ENCODE data around the gene JAZF1.

Gene JAZF1

GRCh38 chr7:28133872-28134271, 46.7 kb downstream of the JAZF1 start:
- no peak for DNase-seq

GRCh38 chr7:28132959-28133870, 47.4 kb downstream of the JAZF1 start:
- DNase-seq = no peak

DNA sequence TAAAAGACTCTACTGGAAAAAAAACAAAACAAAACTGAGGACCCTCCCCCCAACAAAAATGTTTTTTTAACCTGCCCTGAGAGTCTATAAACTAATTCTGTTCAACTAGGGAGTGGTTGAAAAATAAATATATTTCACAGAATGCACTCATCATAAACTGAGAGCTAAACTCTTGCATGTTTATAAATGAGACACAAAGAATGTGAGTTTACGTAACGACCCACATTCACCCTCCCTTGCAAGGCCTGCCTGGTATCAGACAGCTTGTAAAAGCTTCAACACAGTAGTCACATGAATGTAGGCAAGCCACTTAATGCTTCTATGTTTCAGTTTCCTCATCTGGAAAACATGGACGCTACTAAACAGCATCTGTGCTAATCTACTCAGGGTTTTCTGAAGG, 50.3 kb downstream of the JAZF1 start:
- DNase-seq = no peak

DNA sequence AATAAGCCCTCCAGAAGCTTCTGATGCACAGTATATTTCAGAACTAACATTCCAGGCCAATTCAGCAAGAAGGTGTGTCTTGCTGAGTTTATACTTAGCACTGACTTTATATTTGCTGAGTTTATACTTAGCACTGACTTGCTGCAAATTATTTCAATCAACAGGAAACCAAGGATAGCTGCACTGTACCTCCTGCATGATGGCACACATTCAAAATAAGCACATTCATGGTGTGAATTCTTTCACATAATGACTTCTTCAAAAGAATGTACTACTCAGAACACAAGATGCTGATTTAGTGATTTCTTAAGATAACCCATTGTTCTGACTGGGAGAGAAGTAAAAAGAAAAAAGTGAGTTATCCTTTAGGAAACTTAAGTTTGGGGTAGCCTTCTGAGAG, 52.0 kb downstream of the JAZF1 start:
- DNase-seq = no peak

GRCh38 chr7:28126410-28127041, 54.1 kb downstream of the JAZF1 start:
- no peak for DNase-seq

DNA sequence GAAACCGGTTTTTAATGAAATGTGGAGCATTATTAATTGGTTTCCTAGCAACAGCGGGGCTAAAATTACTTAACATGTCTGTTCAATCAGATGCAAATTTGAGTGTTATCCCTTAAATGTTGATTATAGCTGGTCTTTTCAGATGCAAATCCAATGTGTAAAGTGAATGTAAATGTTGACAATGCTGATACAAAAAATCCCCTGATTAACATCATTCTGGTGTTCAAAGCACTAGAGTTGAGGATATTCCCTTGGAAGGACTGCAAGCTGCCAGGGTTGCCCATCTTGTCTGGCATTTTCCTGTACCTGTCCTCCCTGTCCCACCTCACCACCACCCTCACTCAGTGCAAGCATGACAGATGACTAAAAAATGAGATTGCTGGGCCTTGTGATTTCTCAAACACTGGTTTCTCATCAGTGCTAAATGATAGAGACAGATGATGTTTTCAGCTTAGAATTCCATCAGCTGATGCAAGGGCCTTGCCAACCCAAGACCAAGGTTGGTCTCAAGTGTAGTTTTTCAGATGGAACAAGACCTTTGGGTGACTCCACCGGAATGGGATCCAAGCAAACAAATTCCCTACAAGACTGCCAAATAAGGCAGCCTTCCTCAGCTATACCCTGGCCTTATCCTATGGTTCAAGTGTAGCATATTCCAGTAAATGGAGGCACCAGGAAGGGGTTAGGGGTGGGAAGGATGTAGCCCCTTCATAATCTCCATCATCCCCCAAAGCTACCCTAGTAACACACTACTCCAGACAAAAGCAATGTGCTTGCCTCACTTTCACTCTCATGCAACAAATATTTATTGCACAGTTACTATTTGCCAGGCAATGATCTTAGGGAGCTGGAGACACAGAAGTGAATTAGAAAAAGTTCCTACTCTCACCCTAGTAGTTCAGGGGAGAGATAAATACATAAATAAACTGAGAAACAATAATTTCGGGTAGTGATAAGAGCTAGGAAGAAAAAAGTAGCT, 54.9 kb downstream of the JAZF1 start:
- DNase-seq = no peak

GRCh38 chr7:28124413-28124812, 56.2 kb downstream of the JAZF1 start:
- no peak for DNase-seq

GRCh38 chr7:28123752-28124151, 56.8 kb downstream of the JAZF1 start:
- no peak for DNase-seq

- no peak for DNase-seq
Observed at GRCh38 chr7:28121496-28121895, 59.1 kb downstream of the JAZF1 start.

DNA sequence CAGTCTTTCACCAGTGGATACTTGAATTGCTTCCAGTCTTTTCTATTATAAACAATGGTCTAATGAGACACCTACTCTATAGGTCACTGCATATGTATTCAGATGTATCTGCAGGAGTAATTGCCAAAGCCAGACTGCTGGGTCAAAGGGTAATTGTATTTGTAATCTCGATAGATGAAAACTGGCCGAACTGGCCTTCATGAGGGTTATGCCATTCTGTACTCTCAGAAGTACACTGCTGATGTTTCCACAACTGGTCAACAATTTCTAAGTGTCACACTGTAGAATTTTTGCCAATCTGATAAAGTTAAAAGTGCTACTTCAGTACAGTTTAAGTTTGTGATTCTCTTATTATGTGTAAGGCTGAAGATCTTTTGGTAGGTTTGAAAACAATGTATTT, 64.6 kb downstream of the JAZF1 start:
- no peak for DNase-seq

GRCh38 chr7:28115261-28115660, 65.3 kb downstream of the JAZF1 start:
- no peak for DNase-seq

DNA sequence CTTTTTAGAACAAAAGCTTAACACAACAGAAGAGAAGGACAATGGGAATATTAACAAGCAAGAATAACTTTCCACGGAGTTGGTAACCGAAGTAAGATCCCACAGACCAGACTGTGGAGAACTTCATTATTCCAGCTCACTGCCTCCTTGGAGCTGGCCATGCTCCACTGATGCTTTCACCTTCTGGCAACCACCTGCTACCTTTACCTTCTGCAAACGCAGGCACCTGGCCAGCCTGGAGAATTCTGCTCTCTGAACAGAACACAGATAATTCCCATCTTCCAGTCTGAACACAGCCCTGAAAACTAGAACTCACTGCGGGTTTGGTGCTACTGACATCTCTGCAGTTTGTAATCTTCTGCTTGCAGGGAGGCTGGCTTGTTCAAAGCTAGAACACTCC, 66.5 kb downstream of the JAZF1 start:
- DNase-seq = no peak

GRCh38 chr7:28112883-28113540, 67.6 kb downstream of the JAZF1 start:
- DNase-seq = no peak

DNA sequence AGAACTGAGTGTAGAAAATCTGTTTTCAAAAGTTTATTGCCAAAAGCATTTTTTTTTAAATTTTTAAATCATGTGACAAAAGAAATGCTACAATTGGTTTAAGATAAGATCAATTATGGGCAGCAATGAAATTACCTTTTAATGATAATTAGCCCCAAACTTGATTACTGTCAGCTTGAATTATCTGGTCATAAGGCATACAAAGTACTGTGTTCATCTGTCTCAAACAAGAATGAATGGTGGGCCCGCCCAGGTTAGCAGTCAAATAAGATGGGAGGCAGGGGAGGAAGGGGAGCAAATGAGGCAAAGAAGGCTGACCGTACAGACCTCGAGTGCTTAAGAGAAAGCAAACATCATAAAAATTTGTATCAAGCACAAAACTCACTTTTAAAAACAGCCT, 68.1 kb downstream of the JAZF1 start:
- DNase-seq = no peak

DNA sequence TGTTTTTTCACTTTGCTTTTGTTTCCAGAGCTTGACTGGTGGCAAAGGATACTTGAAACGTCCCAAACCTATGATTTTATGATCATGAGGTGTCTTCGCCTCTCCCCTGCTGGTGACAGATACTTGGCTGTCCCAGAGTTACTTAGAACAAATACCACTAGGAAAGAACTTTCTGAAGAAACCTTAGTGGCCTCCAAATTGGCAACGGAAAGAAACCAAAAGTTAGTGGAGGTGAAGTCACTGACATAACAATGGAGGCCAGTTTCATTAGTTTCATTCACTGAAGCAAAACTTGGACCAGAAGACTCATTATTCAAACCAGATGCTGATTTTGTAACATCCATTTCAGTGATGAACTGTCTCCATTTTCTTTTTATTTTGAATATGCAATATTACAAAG, 68.6 kb downstream of the JAZF1 start:
- DNase-seq = no peak

DNA sequence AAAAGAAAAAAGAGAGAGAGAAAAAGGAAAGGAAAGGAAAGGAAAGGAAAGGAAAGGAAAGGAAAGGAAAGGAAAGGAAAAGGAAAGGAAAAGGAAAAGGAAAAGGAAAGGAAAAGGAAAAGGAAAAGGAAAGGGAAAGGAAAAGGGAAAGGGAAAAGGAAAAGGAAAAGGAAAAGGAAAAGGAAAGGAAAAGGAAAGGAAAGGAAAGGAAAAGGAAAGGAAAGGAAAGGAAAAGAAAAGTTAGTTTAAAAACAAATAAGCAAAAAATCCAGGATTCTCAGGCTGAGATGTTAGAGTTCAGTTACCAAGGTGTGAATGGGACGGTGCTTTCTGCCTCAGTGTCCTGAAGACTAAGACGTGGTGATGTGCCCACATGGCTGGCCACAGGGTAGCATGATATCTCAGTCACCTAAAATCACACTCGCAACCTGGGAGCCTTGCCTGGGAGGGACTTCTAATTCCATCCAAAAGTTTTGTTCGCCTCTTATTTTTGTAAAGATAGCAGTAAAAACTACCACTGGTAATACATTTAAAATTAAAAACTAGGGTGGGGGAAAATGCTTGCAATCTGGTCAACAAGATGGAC, 70.1 kb downstream of the JAZF1 start:
- DNase-seq = no peak

GRCh38 chr7:28108747-28109146, 71.8 kb downstream of the JAZF1 start:
- no peak for DNase-seq

GRCh38 chr7:28107960-28108359, 72.6 kb downstream of the JAZF1 start:
- no peak for DNase-seq

DNA sequence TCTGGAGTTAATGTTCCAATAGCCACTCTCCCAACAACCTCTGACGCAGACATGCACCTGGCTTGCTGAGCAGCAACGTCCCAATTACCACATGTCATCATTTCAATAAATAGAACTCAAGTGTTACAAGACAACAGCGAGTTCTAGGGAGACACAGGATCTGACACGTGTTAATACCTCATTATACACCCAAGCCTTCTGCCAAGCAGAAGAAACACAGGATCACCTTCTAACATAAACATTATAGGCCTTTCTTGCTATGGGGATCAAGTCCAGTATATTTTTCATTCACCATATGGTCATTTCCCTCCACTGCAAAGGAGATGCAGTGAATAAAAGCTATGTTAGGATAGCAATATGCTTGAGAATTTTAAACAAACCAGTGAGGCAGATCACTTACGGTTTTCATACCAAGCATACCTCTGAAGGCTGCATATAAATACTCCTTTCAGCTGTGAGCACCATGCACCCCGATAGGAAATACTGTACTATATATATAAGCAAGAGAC, 74.2 kb downstream of the JAZF1 start:
- DNase-seq = no peak

- no peak for DNase-seq
Observed at GRCh38 chr7:28105234-28105633, 75.4 kb downstream of the JAZF1 start.

DNA sequence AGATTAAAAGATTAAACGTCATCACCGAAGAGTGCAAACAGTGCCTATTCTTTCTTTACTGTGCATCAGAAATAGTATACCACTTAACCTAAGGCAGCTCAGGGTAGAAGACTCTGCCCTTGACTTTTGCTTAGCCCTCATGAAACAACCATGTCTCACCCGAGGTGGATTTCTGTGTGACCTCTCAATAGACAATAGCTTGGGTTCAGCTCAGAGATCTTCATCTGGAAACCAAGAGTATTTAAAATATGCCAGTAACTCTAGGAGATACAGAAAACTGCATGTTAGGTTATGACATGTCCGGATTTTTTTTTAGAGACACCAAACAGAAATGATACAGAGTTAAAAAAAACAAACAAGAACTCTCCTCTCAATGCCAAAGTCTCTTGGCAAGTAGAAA, 75.8 kb downstream of the JAZF1 start:
- no peak for DNase-seq

- DNase-seq = no peak
Observed at GRCh38 chr7:28104041-28104541, 76.5 kb downstream of the JAZF1 start.
